Measurements from ENCODE around the gene MMP14. TPM values are rescaled to one million over a fixed set of nuclear protein-coding genes. Genes with fewer than 3 reads are reported as not detected.
A peak's percentile ranks its signal among the peaks of the same experiment; 100 is the strongest.

Gene MMP14
- polyA plus RNA-seq, 1 experiment = 365 TPM

- no peak for TF ChIP-seq CTCF (IDR thresholded peaks at IDR 0.05; ENCODE audit: low read depth, low read length)
- POLR2A ChIA-PET = interaction anchor here (0.6 to 3.9 kb wide), 4 partner anchors 9 to 20 kb away, joined by 3 to 76 read pairs (median 44); no protein-coding TSS in a partner anchor
- Histone ChIP-seq H3K9me3 (ENCODE audit: control insufficient read depth, insufficient read depth, low read length) (peaks cover 12% of the 10 kb centered on the region; the same call in 1 of the 2 replicates), H3K27me3 (ENCODE audit: control insufficient read depth, insufficient read depth, low read length) (no peaks in the 10 kb centered on the region), H3K4me3 (ENCODE audit: low read depth, low read length) (peak overlapping the region; percentile 89), H3K27ac (ENCODE audit: low read depth, low read length) (peak overlapping the region; percentile 94)
- no peak for DNase-seq (ENCODE audit: low read depth, low spot score)
- CTCF ChIA-PET = interaction anchor here (0.6 to 8.7 kb wide), 6 partner anchors 9 to 586 kb away, joined by 5 to 104 read pairs (median 15); no protein-coding TSS in a partner anchor
Observed at GRCh38 chr14:22839159-22839779, 2.9 kb downstream of the MMP14 start.

- H3K4me3 ChIP-seq (ENCODE audit: low read depth, low read length) = no peak overlapping the region
- H3K27ac ChIP-seq (ENCODE audit: low read depth, low read length) = peak overlapping the region; percentile 52
- H3K9me3 ChIP-seq (ENCODE audit: control insufficient read depth, insufficient read depth, low read length) = peaks cover 12% of the 10 kb centered on the region; the same call in 1 of the 2 replicates
- POLR2A ChIA-PET = interaction anchor here (2.0 kb wide), 1 partner anchor 10 kb away, joined by 7 read pairs; no protein-coding TSS in a partner anchor
- no peak for DNase-seq (ENCODE audit: low read depth, low spot score)
- CTCF ChIA-PET = interaction anchor here (0.7 to 1.4 kb wide), 6 partner anchors 10 to 284 kb away, joined by 3 to 7 read pairs (median 5); no protein-coding TSS in a partner anchor
- no peaks in the 10 kb centered on the region for H3K27me3 ChIP-seq (ENCODE audit: control insufficient read depth, insufficient read depth, low read length)
- TF ChIP-seq CTCF (IDR thresholded peaks at IDR 0.05; ENCODE audit: low read depth, low read length) = no peak
Observed at GRCh38 chr14:22841311-22841710, 4.9 kb downstream of the MMP14 start.

- Histone ChIP-seq H3K9me3 (ENCODE audit: control insufficient read depth, insufficient read depth, low read length) (peaks cover 9% of the 10 kb centered on the region; the same call in 1 of the 2 replicates), H3K4me3 (ENCODE audit: low read depth, low read length) (no peak overlapping the region), H3K27ac (ENCODE audit: low read depth, low read length) (peak overlapping the region; percentile 21), H3K27me3 (ENCODE audit: control insufficient read depth, insufficient read depth, low read length) (no peaks in the 10 kb centered on the region)
- no peak for DNase-seq (ENCODE audit: low read depth, low spot score)
- CTCF ChIA-PET = interaction anchor here (0.8 to 1.4 kb wide), 3 partner anchors 12 to 271 kb away, joined by 3 to 7 read pairs (median 6); no protein-coding TSS in a partner anchor
- no peak for TF ChIP-seq CTCF (IDR thresholded peaks at IDR 0.05; ENCODE audit: low read depth, low read length)
- POLR2A ChIA-PET = interaction anchor here (2.0 kb wide), 1 partner anchor 9 kb away, joined by 7 read pairs; no protein-coding TSS in a partner anchor
Observed at GRCh38 chr14:22841769-22842168, 5.4 kb downstream of the MMP14 start.

GRCh38 chr14:22842211-22843122 lies 6.1 kb downstream of the MMP14 start:
- ChIA-PET POLR2A (interaction anchor here (2.0 kb wide), 1 partner anchor 8 kb away, joined by 7 read pairs; no protein-coding TSS in a partner anchor), CTCF (interaction anchor here (0.8 to 1.5 kb wide), 3 partner anchors 11 to 285 kb away, joined by 3 to 6 read pairs (median 3); no protein-coding TSS in a partner anchor)
- no peak overlapping the region for H3K4me3 ChIP-seq (ENCODE audit: low read depth, low read length)
- peaks cover 2% of the 10 kb centered on the region; the same call in 1 of the 2 replicates for H3K9me3 ChIP-seq (ENCODE audit: control insufficient read depth, insufficient read depth, low read length)
- TF ChIP-seq CTCF (IDR thresholded peaks at IDR 0.05; ENCODE audit: low read depth, low read length) = no peak
- H3K27ac ChIP-seq (ENCODE audit: low read depth, low read length) = peak overlapping the region; percentile 47
- no peaks in the 10 kb centered on the region for H3K27me3 ChIP-seq (ENCODE audit: control insufficient read depth, insufficient read depth, low read length)
- DNase-seq (ENCODE audit: low read depth, low spot score) = no peak

All from AG04450 (cell line).